OCI-LY7 (cell line): ENCODE data around the gene C2. TPM values are rescaled to one million over a fixed set of nuclear protein-coding genes. Genes with fewer than 3 reads are reported as not detected.

ENCODE experiments used
- BruUV-seq: library from RNA; stranded (reverse); fragments of 400-500 nt; replicated peaks from 2 replicates; lab custom pipeline; 2021; lab: Mats Ljungman, UMichigan
- CTCF ChIA-PET: fragments of 300-600 bp; sonication (Branson Sonifier 250); formaldehyde crosslinking; loops from one replicate; lab custom pipeline; 2022; ENCODE audit warnings: antibody characterized with exemption; ENCODE audit not compliant: unreplicated experiment; lab: Charles Lee
- POLR2A ChIA-PET: fragments of 300-600 bp; sonication (Branson Sonifier 250); formaldehyde crosslinking; loops from one replicate; lab custom pipeline; 2022; ENCODE audit warnings: antibody characterized with exemption; lab: Charles Lee
- DNase-seq: peaks from one replicate; pipeline ENCODE4 v3.0.0-alpha.2; 2015; ENCODE audit warnings: low spot score
- H2AFZ ChIP-seq: fragments of 200-600 bp; sonication (generic), shearing (Covaris generic); 2 replicates; pipeline ENCODE4 v1.6.1; 2014; ENCODE audit warnings: mild to moderate bottlenecking, antibody characterized with exemption, low read length, moderate library complexity
- H3K27ac ChIP-seq: fragments of 200-600 bp; sonication (generic); 2 replicates; pipeline ENCODE4 v1.5.1; 2014; ENCODE audit warnings: mixed run types, low read depth, mild to moderate bottlenecking, moderate library complexity, low read length, inconsistent platforms; ENCODE audit not compliant: poor library complexity, severe bottlenecking
- H3K36me3 ChIP-seq: fragments of 200-600 bp; sonication (generic); 2 replicates; pipeline ENCODE4 v1.6.1; 2014; ENCODE audit warnings: mild to moderate bottlenecking, antibody characterized with exemption, low read length, moderate library complexity, mixed read lengths; ENCODE audit not compliant: insufficient read depth
- H3K4me1 ChIP-seq: fragments of 200-600 bp; sonication (generic); 2 replicates; pipeline ENCODE4 v1.5.1; 2014; ENCODE audit warnings: mild to moderate bottlenecking, low read length; ENCODE audit not compliant: insufficient read depth, poor library complexity, severe bottlenecking
- H3K4me2 ChIP-seq: fragments of 200-600 bp; sonication (generic); 2 replicates; pipeline ENCODE4 v1.6.1; 2014; ENCODE audit warnings: mild to moderate bottlenecking, low read length
- H3K4me3 ChIP-seq: fragments of 200-600 bp; sonication (generic); 2 replicates; pipeline ENCODE4 v1.5.1; 2014; ENCODE audit warnings: mild to moderate bottlenecking, low read depth, low read length; ENCODE audit not compliant: poor library complexity, severe bottlenecking
- H3K79me2 ChIP-seq: fragments of 200-600 bp; sonication (generic); 2 replicates; pipeline ENCODE4 v1.6.1; 2016; ENCODE audit warnings: low read depth, mild to moderate bottlenecking, low read length, moderate library complexity, mixed read lengths; ENCODE audit not compliant: insufficient read depth
- H3K9me2 ChIP-seq: fragments of 200-600 bp; sonication (generic); 2 replicates; pipeline ENCODE4 v1.6.1; 2016; ENCODE audit warnings: mild to moderate bottlenecking, low read length, mixed read lengths; ENCODE audit not compliant: insufficient read depth
- H3K9me3 ChIP-seq: fragments of 200-600 bp; sonication (generic); 2 replicates; pipeline ENCODE4 v1.6.1; 2014; ENCODE audit warnings: mild to moderate bottlenecking, mixed run types, low read length, mixed read lengths
- H4K20me1 ChIP-seq: fragments of 200-600 bp; sonication (generic); 2 replicates; pipeline ENCODE4 v1.6.1; 2014; ENCODE audit warnings: mild to moderate bottlenecking, antibody characterized with exemption, low read length, moderate library complexity, mixed read lengths; ENCODE audit not compliant: insufficient read depth
- CTCF ChIP-seq: fragments of 200-600 bp; sonication (generic); conservative IDR thresholded peaks from 2 replicates; pipeline ENCODE4 v1.5.1; 2014; ENCODE audit warnings: mild to moderate bottlenecking, antibody characterized with exemption, low read length, moderate library complexity, mixed read lengths
- EZH2phosphoT487 ChIP-seq: fragments of 200-600 bp; sonication (generic); IDR thresholded peaks from 2 replicates; pipeline ENCODE4 v1.6.1; 2018; ENCODE audit warnings: low read depth, borderline replicate concordance, mild to moderate bottlenecking, mixed run types, antibody characterized with exemption, low read length, moderate library complexity, mixed read lengths
- intact Hi-C: fragments of 100-400 bp; cut with micrococcal nuclease; formaldehyde crosslinking; loops from one replicate; pipeline ENCODE4 v1.10.0; 2022; ENCODE audit not compliant: unreplicated experiment
- total RNA-seq, 2 experiments: library from RNA; depleted of rRNA in 1 of 2; stranded (reverse); fragments of >200 nt in 1 of 2; shearing (Covaris generic) in 1 of 2; gene quantifications; 2 replicates each; pipeline ENCODE4 v1.2.3, GENCODE V29; 2014 to 2022

The C2 gene
- total RNA-seq, 2 experiments from 2014 or later: 3.4 to 4.4 TPM

GRCh38 chr6:31915351-31915750 lies 12.2 kb upstream of the C2 start:
- no TSS peak for BruUV-seq
- no peaks in the 10 kb centered on the region for H3K9me2 ChIP-seq
- H3K9me3 ChIP-seq: no peaks in the 10 kb centered on the region
- no peak for TF ChIP-seq CTCF
- TF ChIP-seq EZH2phosphoT487: no peak
- H3K4me1 ChIP-seq: no peaks in the 10 kb centered on the region
- ChIA-PET POLR2A (no interaction called here), CTCF (no interaction called here)
- H3K36me3 ChIP-seq: no peaks in the 10 kb centered on the region
- no peak overlapping the region for H3K4me3 ChIP-seq
- no peak for DNase-seq
- H2AFZ ChIP-seq: no peak overlapping the region
- no peak overlapping the region for H3K27ac ChIP-seq
- no peaks in the 10 kb centered on the region for H4K20me1 ChIP-seq
- H3K4me2 ChIP-seq: no peak overlapping the region
- no peaks in the 10 kb centered on the region for H3K79me2 ChIP-seq
- intact Hi-C loops: no loop called here

GRCh38 chr6:31915756-31916155 lies 11.8 kb upstream of the C2 start:
- no TSS peak for BruUV-seq
- H3K36me3 ChIP-seq: no peaks in the 10 kb centered on the region
- no peaks in the 10 kb centered on the region for H3K4me1 ChIP-seq
- intact Hi-C loops: no loop called here
- no peak overlapping the region for H3K4me3 ChIP-seq
- DNase-seq: no peak
- POLR2A ChIA-PET: no interaction called here
- no peaks in the 10 kb centered on the region for H3K9me3 ChIP-seq
- H2AFZ ChIP-seq: no peak overlapping the region
- H3K9me2 ChIP-seq: no peaks in the 10 kb centered on the region
- H3K4me2 ChIP-seq: no peak overlapping the region
- H3K27ac ChIP-seq: no peak overlapping the region
- TF ChIP-seq EZH2phosphoT487 (no peak), CTCF (no peak)
- no peaks in the 10 kb centered on the region for H3K79me2 ChIP-seq
- H4K20me1 ChIP-seq: no peaks in the 10 kb centered on the region
- CTCF ChIA-PET: no interaction called here

DNA sequence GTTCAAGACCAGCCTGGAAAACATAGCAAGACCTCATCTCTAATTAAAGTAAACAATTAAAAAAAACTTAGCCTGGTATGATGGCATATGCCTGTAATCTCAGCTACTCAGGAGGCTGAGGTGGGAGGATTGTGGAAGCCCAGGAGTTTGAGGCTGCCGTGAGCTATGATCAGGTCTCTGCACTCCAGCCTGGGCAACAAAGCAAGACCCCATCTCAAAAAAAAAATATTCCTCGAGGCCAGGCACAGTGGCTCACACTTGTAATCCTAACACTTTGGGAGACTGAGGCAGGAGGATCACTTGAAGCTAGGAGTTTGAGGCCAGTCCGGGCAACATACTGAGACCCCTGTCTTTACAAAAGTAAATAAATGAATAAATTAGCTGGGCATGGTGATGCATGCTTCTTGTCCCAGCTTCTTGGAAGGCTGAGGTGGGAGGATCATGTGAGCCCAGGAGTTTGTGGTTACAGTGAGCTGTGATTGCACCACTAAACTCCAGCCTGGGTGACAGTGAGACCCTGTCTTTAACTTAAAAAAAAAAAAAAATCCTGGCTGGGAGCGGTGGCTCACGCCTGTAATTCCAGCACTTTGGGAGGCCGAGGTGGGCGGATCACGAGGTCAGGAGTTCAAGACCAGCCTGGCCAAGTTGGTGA lies 9.3 kb upstream of the C2 start:
- H3K36me3 ChIP-seq: no peaks in the 10 kb centered on the region
- intact Hi-C loops: no loop called here
- ChIA-PET CTCF (no interaction called here), POLR2A (interaction anchor here (0.6 to 1.1 kb wide), 2 partner anchors 13 to 105 kb away, joined by 3 read pairs; no protein-coding TSS in a partner anchor)
- H3K79me2 ChIP-seq: no peaks in the 10 kb centered on the region
- no peak overlapping the region for H3K27ac ChIP-seq
- DNase-seq: no peak
- H3K4me3 ChIP-seq: no peak overlapping the region
- no peaks in the 10 kb centered on the region for H3K9me2 ChIP-seq
- H3K9me3 ChIP-seq: no peaks in the 10 kb centered on the region
- no peak overlapping the region for H2AFZ ChIP-seq
- H3K4me2 ChIP-seq: no peak overlapping the region
- TF ChIP-seq EZH2phosphoT487 (no peak), CTCF (no peak)
- BruUV-seq: no TSS peak
- no peaks in the 10 kb centered on the region for H3K4me1 ChIP-seq
- H4K20me1 ChIP-seq: no peaks in the 10 kb centered on the region
